PC-3 (cell line): ENCODE data around the gene IL17RA. TPM values are rescaled to one million over a fixed set of nuclear protein-coding genes. Genes with fewer than 3 reads are reported as not detected.

Experiments used
- ATAC-seq: fragments of 200-7000 bp; cut with Tn5 transposase; 2 replicates; pipeline ENCODE4 v1.9.1; 2020; ENCODE audit warnings: mild to moderate bottlenecking, moderate library complexity
- BruUV-seq: library from RNA; stranded (reverse); fragments of 400-500 nt; replicated peaks from 2 replicates; lab custom pipeline; 2021; lab: Mats Ljungman, UMichigan
- CTCF ChIA-PET: fragments of 300-600 bp; sonication (Branson Sonifier 250); formaldehyde crosslinking; loops from one replicate; lab custom pipeline; 2022; ENCODE audit warnings: antibody characterized with exemption; lab: Charles Lee
- POLR2A ChIA-PET: fragments of 300-600 bp; sonication (Branson Sonifier 250); formaldehyde crosslinking; loops from one replicate; lab custom pipeline; 2022; ENCODE audit warnings: antibody characterized with exemption; ENCODE audit not compliant: unreplicated experiment; lab: Charles Lee
- DNase-seq: peaks from one replicate; pipeline ENCODE4 v3.0.0-alpha.2; 2015
- H2AFZ ChIP-seq: fragments of 300-600 bp; sonication (generic); 2 replicates; pipeline ENCODE4 v1.6.0; 2016; ENCODE audit warnings: antibody characterized with exemption, low read length
- H3F3A ChIP-seq: fragments of 300-600 bp; sonication (generic); one replicate; pipeline ENCODE4 v1.6.0; 2017; ENCODE audit warnings: antibody characterized with exemption, low read length, control low read depth, mild to moderate bottlenecking; ENCODE audit not compliant: unreplicated experiment
- H3K27ac ChIP-seq: fragments of 300-600 bp; sonication (generic); 2 replicates; pipeline ENCODE4 v1.5.1; 2016; ENCODE audit warnings: mild to moderate bottlenecking, low read length
- H3K27me3 ChIP-seq: fragments of 300-600 bp; sonication (generic); 2 replicates; pipeline ENCODE4 v1.6.1; 2016; ENCODE audit warnings: low read length, mixed read lengths
- H3K36me3 ChIP-seq: fragments of 300-600 bp; sonication (generic); 2 replicates; pipeline ENCODE4 v1.6.1; 2016; ENCODE audit warnings: low read depth, mixed run types, low read length, mixed read lengths
- H3K4me1 ChIP-seq: fragments of 300-600 bp; sonication (generic); 2 replicates; pipeline ENCODE4 v1.5.1; 2016; ENCODE audit warnings: low read length; ENCODE audit not compliant: insufficient read depth
- H3K4me2 ChIP-seq: fragments of 300-600 bp; sonication (generic); 2 replicates; pipeline ENCODE4 v1.6.0; 2016; ENCODE audit warnings: low read length
- H3K4me3 ChIP-seq: fragments of 300-600 bp; sonication (generic); 2 replicates; pipeline ENCODE4 v1.5.1; 2016; ENCODE audit warnings: mild to moderate bottlenecking, low read length, mixed read lengths
- H3K79me2 ChIP-seq: fragments of 300-600 bp; sonication (generic); 2 replicates; pipeline ENCODE4 v1.6.1; 2017; ENCODE audit warnings: low read length, mixed read lengths
- H3K9ac ChIP-seq: fragments of 300-600 bp; sonication (generic); 2 replicates; pipeline ENCODE4 v1.6.0; 2016; ENCODE audit warnings: mild to moderate bottlenecking, low read length
- H3K9me2 ChIP-seq: fragments of 300-600 bp; sonication (generic); replicated peaks from 2 replicates; pipeline ENCODE4 v1.6.1; 2016; ENCODE audit warnings: mixed run types, low read length, mixed read lengths
- H3K9me3 ChIP-seq: fragments of 300-600 bp; sonication (generic); 2 replicates; pipeline ENCODE4 v1.6.1; 2016; ENCODE audit warnings: low read length, mixed read lengths
- H4K20me1 ChIP-seq: fragments of 300-600 bp; sonication (generic); 2 replicates; pipeline ENCODE4 v1.6.1; 2016; ENCODE audit warnings: low read length, mixed read lengths
- CTCF ChIP-seq: fragments of 300-600 bp; sonication (generic); conservative IDR thresholded peaks from 2 replicates; pipeline ENCODE4 v1.5.1; 2017; ENCODE audit warnings: antibody characterized with exemption, low read depth, mild to moderate bottlenecking, low read length
- EZH2 ChIP-seq: fragments of 300-600 bp; sonication (generic); IDR thresholded peaks from one replicate; pipeline ENCODE4 v1.6.1; 2017; ENCODE audit warnings: antibody characterized with exemption, mild to moderate bottlenecking, low read length; ENCODE audit not compliant: unreplicated experiment
- EZH2phosphoT487 ChIP-seq: fragments of 300-600 bp; sonication (generic); IDR thresholded peaks from 2 replicates; pipeline ENCODE4 v1.6.1; 2018; ENCODE audit warnings: mild to moderate bottlenecking, antibody characterized with exemption, low read length, borderline replicate concordance
- intact Hi-C: fragments of 100-400 bp; cut with micrococcal nuclease; formaldehyde crosslinking; loops from 2 replicates; pipeline ENCODE4 v1.9.0; 2023
- total RNA-seq: library from RNA; depleted of rRNA; stranded (reverse); fragments of >200 nt; gene quantifications from 2 replicates; pipeline ENCODE4 v1.2.3, GENCODE V29; 2014

Gene IL17RA
- total RNA-seq, 1 experiment from 2014 or later: 5.9 TPM

- POLR2A ChIA-PET: no interaction called here
- DNase-seq: no peak
These were observed 20.2 kb upstream of the IL17RA start for GRCh38 chr22:17064498-17065100.

GRCh38 chr22:17065433-17065832, 19.4 kb upstream of the IL17RA start:
- intact Hi-C loops: no loop called here
- peaks cover 25% of the 10 kb centered on the region; the same call in 1 of the 2 replicates for H3K27me3 ChIP-seq
- CTCF ChIA-PET: no interaction called here

More at GRCh38 chr22:17064498-17065100, 20.2 kb upstream of the IL17RA start:
- no peaks in the 10 kb centered on the region for H3F3A ChIP-seq
- H3K27me3 ChIP-seq: peaks cover 22% of the 10 kb centered on the region; the same call in 1 of the 2 replicates
- no peaks in the 10 kb centered on the region for H3K9me3 ChIP-seq
- intact Hi-C loops: no loop called here
- no peak overlapping the region for H3K4me3 ChIP-seq
- CTCF ChIA-PET: interaction anchor here (1.0 kb wide), 1 partner anchor 107 kb away, joined by 3 read pairs; no protein-coding TSS in a partner anchor
- no peaks in the 10 kb centered on the region for H3K79me2 ChIP-seq
- ATAC-seq: no peak
- H3K9me2 ChIP-seq: no peaks in the 10 kb centered on the region
- H3K36me3 ChIP-seq: no peaks in the 10 kb centered on the region
- H2AFZ ChIP-seq: no peak overlapping the region
- no peak overlapping the region for H3K9ac ChIP-seq
- TF ChIP-seq CTCF (no peak), EZH2 (no peak), EZH2phosphoT487 (no peak)
- no peak overlapping the region for H3K4me2 ChIP-seq
- H3K27ac ChIP-seq: no peak overlapping the region
- no TSS peak for BruUV-seq
- H4K20me1 ChIP-seq: no peaks in the 10 kb centered on the region
- H3K4me1 ChIP-seq: no peaks in the 10 kb centered on the region

More at GRCh38 chr22:17065433-17065832, 19.4 kb upstream of the IL17RA start:
- no peak for ATAC-seq
- H2AFZ ChIP-seq: no peak overlapping the region
- no TSS peak for BruUV-seq
- H3K9ac ChIP-seq: no peak overlapping the region
- no peaks in the 10 kb centered on the region for H3K79me2 ChIP-seq
- POLR2A ChIA-PET: no interaction called here
- no peaks in the 10 kb centered on the region for H3K9me3 ChIP-seq
- no peak overlapping the region for H3K4me2 ChIP-seq
- no peak for DNase-seq
- H3K36me3 ChIP-seq: no peaks in the 10 kb centered on the region
- no peaks in the 10 kb centered on the region for H4K20me1 ChIP-seq
- H3K4me1 ChIP-seq: no peaks in the 10 kb centered on the region
- H3K27ac ChIP-seq: no peak overlapping the region
- no peak for TF ChIP-seq EZH2
- no peak for TF ChIP-seq CTCF
- no peak for TF ChIP-seq EZH2phosphoT487
- no peak overlapping the region for H3K4me3 ChIP-seq
- H3K9me2 ChIP-seq: no peaks in the 10 kb centered on the region
- H3F3A ChIP-seq: no peaks in the 10 kb centered on the region
